GM23338 (cell line): ENCODE results near the gene EHMT2. TPM values are rescaled to one million over a fixed set of nuclear protein-coding genes. Genes with fewer than 3 reads are reported as not detected.

Source experiments
- CREB1 ChIP-seq: fragments of 250-450 bp; sonication (Bioruptor Pico); IDR thresholded peaks from 2 replicates; pipeline ENCODE4 v1.5.0; 2020; ENCODE audit warnings: low read depth, mild to moderate bottlenecking, moderate library complexity
- CTCF ChIP-seq, 2 experiments: fragments of 200-600 bp in 1 of 2; sonication (generic) in 1 of 2; conservative IDR thresholded peaks; 2 replicates each; pipeline versions ENCODE4 v1.5.1 to v1.6.1; 2016 to 2017; ENCODE audit warnings: antibody characterized with exemption in 2 of 2, low read depth in 2 of 2, mild to moderate bottlenecking in 2 of 2, moderate library complexity in 1 of 2
- EZH2phosphoT487 ChIP-seq: fragments of 200-600 bp; sonication (generic); IDR thresholded peaks from one replicate; pipeline ENCODE4 v1.8.1; 2018; ENCODE audit warnings: antibody characterized with exemption; ENCODE audit not compliant: unreplicated experiment
- JUNB ChIP-seq: IDR thresholded peaks from one replicate; pipeline ENCODE4 v1.6.1; 2016; ENCODE audit warnings: antibody characterized with exemption; ENCODE audit not compliant: unreplicated experiment
- NANOG ChIP-seq: IDR thresholded peaks from 2 replicates; pipeline ENCODE4 v1.6.1; 2016; ENCODE audit warnings: antibody characterized with exemption, borderline replicate concordance
- POLR2AphosphoS5 ChIP-seq: IDR thresholded peaks from 2 replicates; pipeline ENCODE4 v1.6.1; 2016; ENCODE audit warnings: antibody characterized with exemption, low read depth
- ZNF114 ChIP-seq: fragments of 250-450 bp; sonication (Bioruptor Pico); IDR thresholded peaks from 2 replicates; pipeline ENCODE4 v1.5.0; 2020; ENCODE audit warnings: mild to moderate bottlenecking, moderate library complexity
- ZNF331 ChIP-seq: fragments of 250-450 bp; sonication (Bioruptor Pico); IDR thresholded peaks from 2 replicates; pipeline ENCODE4 v1.5.0; 2020; ENCODE audit warnings: low read depth, mild to moderate bottlenecking, moderate library complexity
- polyA plus RNA-seq: library from polyadenylated mRNA; unstranded; fragments of >200 nt; fragmentation: Nextera tagmentation; extraction: Ambion mirVana; gene quantifications from 2 replicates; pipeline ENCODE4 v1.2.1, GENCODE V29; 2016
- total RNA-seq: library from RNA; depleted of rRNA; stranded (reverse); fragments of >200 nt; shearing (Covaris generic); gene quantifications from 2 replicates; pipeline ENCODE4 v1.2.3, GENCODE V29; 2014
- TF ChIP-seq, protein P1 (sequence below): fragments of 250-450 bp; sonication (Bioruptor Pico); IDR thresholded peaks from 2 replicates; pipeline ENCODE4 v1.5.0; 2020; ENCODE audit warnings: mild to moderate bottlenecking, moderate library complexity

EHMT2 gene
- total and polyA plus RNA-seq, 2 experiments from 2014 or later, result 113 to 193 TPM

GRCh38 chr6:31847276-31847978 lies 50.1 kb downstream of the EHMT2 start (continued):
- TF ChIP-seq, protein P1, sequence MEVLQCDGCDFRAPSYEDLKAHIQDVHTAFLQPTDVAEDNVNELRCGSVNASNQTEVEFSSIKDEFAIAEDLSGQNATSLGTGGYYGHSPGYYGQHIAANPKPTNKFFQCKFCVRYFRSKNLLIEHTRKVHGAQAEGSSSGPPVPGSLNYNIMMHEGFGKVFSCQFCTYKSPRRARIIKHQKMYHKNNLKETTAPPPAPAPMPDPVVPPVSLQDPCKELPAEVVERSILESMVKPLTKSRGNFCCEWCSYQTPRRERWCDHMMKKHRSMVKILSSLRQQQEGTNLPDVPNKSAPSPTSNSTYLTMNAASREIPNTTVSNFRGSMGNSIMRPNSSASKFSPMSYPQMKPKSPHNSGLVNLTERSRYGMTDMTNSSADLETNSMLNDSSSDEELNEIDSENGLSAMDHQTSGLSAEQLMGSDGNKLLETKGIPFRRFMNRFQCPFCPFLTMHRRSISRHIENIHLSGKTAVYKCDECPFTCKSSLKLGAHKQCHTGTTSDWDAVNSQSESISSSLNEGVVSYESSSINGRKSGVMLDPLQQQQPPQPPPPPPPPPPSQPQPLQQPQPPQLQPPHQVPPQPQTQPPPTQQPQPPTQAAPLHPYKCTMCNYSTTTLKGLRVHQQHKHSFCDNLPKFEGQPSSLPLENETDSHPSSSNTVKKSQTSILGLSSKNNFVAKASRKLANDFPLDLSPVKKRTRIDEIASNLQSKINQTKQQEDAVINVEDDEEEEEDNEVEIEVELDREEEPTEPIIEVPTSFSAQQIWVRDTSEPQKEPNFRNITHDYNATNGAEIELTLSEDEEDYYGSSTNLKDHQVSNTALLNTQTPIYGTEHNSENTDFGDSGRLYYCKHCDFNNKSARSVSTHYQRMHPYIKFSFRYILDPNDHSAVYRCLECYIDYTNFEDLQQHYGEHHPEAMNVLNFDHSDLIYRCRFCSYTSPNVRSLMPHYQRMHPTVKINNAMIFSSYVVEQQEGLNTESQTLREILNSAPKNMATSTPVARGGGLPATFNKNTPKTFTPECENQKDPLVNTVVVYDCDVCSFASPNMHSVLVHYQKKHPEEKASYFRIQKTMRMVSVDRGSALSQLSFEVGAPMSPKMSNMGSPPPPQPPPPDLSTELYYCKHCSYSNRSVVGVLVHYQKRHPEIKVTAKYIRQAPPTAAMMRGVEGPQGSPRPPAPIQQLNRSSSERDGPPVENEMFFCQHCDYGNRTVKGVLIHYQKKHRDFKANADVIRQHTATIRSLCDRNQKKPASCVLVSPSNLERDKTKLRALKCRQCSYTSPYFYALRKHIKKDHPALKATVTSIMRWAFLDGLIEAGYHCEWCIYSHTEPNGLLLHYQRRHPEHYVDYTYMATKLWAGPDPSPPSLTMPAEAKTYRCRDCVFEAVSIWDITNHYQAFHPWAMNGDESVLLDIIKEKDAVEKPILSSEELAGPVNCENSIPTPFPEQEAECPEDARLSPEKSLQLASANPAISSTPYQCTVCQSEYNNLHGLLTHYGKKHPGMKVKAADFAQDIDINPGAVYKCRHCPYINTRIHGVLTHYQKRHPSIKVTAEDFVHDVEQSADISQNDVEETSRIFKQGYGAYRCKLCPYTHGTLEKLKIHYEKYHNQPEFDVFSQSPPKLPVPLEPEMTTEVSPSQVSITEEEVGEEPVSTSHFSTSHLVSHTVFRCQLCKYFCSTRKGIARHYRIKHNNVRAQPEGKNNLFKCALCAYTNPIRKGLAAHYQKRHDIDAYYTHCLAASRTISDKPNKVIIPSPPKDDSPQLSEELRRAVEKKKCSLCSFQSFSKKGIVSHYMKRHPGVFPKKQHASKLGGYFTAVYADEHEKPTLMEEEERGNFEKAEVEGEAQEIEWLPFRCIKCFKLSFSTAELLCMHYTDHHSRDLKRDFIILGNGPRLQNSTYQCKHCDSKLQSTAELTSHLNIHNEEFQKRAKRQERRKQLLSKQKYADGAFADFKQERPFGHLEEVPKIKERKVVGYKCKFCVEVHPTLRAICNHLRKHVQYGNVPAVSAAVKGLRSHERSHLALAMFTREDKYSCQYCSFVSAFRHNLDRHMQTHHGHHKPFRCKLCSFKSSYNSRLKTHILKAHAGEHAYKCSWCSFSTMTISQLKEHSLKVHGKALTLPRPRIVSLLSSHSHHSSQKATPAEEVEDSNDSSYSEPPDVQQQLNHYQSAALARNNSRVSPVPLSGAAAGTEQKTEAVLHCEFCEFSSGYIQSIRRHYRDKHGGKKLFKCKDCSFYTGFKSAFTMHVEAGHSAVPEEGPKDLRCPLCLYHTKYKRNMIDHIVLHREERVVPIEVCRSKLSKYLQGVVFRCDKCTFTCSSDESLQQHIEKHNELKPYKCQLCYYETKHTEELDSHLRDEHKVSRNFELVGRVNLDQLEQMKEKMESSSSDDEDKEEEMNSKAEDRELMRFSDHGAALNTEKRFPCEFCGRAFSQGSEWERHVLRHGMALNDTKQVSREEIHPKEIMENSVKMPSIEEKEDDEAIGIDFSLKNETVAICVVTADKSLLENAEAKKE (CRISPR knock-in tag), result no peak
- TF ChIP-seq EZH2phosphoT487 (no peak), ZNF114 (CRISPR knock-in tag) (no peak), CREB1 (CRISPR knock-in tag) (no peak), CTCF (conservative IDR thresholded peaks at IDR 0.05; ENCODE audit: low read depth in 2 of 2) (no peak), ZNF331 (CRISPR knock-in tag) (no peak), JUNB (no peak), NANOG (no peak), POLR2AphosphoS5 (no peak)
